PC-3 (cell line): Measurements from ENCODE around the gene MAD1L1. TPM values are rescaled to one million over a fixed set of nuclear protein-coding genes. Genes with fewer than 3 reads are reported as not detected.

Experiments used
- ATAC-seq: fragments of 200-7000 bp; cut with Tn5 transposase; 2 replicates; pipeline ENCODE4 v1.9.1; 2020; ENCODE audit warnings: mild to moderate bottlenecking, moderate library complexity
- BruUV-seq: library from RNA; stranded (reverse); fragments of 400-500 nt; replicated peaks from 2 replicates; lab custom pipeline; 2021; lab: Mats Ljungman, UMichigan
- CTCF ChIA-PET: fragments of 300-600 bp; sonication (Branson Sonifier 250); formaldehyde crosslinking; loops from one replicate; lab custom pipeline; 2022; ENCODE audit warnings: antibody characterized with exemption; lab: Charles Lee
- POLR2A ChIA-PET: fragments of 300-600 bp; sonication (Branson Sonifier 250); formaldehyde crosslinking; loops from one replicate; lab custom pipeline; 2022; ENCODE audit warnings: antibody characterized with exemption; ENCODE audit not compliant: unreplicated experiment; lab: Charles Lee
- DNase-seq: peaks from one replicate; pipeline ENCODE4 v3.0.0-alpha.2; 2015
- H2AFZ ChIP-seq: fragments of 300-600 bp; sonication (generic); 2 replicates; pipeline ENCODE4 v1.6.0; 2016; ENCODE audit warnings: antibody characterized with exemption, low read length
- H3F3A ChIP-seq: fragments of 300-600 bp; sonication (generic); one replicate; pipeline ENCODE4 v1.6.0; 2017; ENCODE audit warnings: antibody characterized with exemption, low read length, control low read depth, mild to moderate bottlenecking; ENCODE audit not compliant: unreplicated experiment
- H3K27ac ChIP-seq: fragments of 300-600 bp; sonication (generic); 2 replicates; pipeline ENCODE4 v1.5.1; 2016; ENCODE audit warnings: mild to moderate bottlenecking, low read length
- H3K27me3 ChIP-seq: fragments of 300-600 bp; sonication (generic); 2 replicates; pipeline ENCODE4 v1.6.1; 2016; ENCODE audit warnings: low read length, mixed read lengths
- H3K36me3 ChIP-seq: fragments of 300-600 bp; sonication (generic); 2 replicates; pipeline ENCODE4 v1.6.1; 2016; ENCODE audit warnings: low read depth, mixed run types, low read length, mixed read lengths
- H3K4me1 ChIP-seq: fragments of 300-600 bp; sonication (generic); 2 replicates; pipeline ENCODE4 v1.5.1; 2016; ENCODE audit warnings: low read length; ENCODE audit not compliant: insufficient read depth
- H3K4me2 ChIP-seq: fragments of 300-600 bp; sonication (generic); 2 replicates; pipeline ENCODE4 v1.6.0; 2016; ENCODE audit warnings: low read length
- H3K4me3 ChIP-seq: fragments of 300-600 bp; sonication (generic); 2 replicates; pipeline ENCODE4 v1.5.1; 2016; ENCODE audit warnings: mild to moderate bottlenecking, low read length, mixed read lengths
- H3K79me2 ChIP-seq: fragments of 300-600 bp; sonication (generic); 2 replicates; pipeline ENCODE4 v1.6.1; 2017; ENCODE audit warnings: low read length, mixed read lengths
- H3K9ac ChIP-seq: fragments of 300-600 bp; sonication (generic); 2 replicates; pipeline ENCODE4 v1.6.0; 2016; ENCODE audit warnings: mild to moderate bottlenecking, low read length
- H3K9me2 ChIP-seq: fragments of 300-600 bp; sonication (generic); replicated peaks from 2 replicates; pipeline ENCODE4 v1.6.1; 2016; ENCODE audit warnings: mixed run types, low read length, mixed read lengths
- H3K9me3 ChIP-seq: fragments of 300-600 bp; sonication (generic); 2 replicates; pipeline ENCODE4 v1.6.1; 2016; ENCODE audit warnings: low read length, mixed read lengths
- H4K20me1 ChIP-seq: fragments of 300-600 bp; sonication (generic); 2 replicates; pipeline ENCODE4 v1.6.1; 2016; ENCODE audit warnings: low read length, mixed read lengths
- EZH2 ChIP-seq: fragments of 300-600 bp; sonication (generic); IDR thresholded peaks from one replicate; pipeline ENCODE4 v1.6.1; 2017; ENCODE audit warnings: antibody characterized with exemption, mild to moderate bottlenecking, low read length; ENCODE audit not compliant: unreplicated experiment
- EZH2phosphoT487 ChIP-seq: fragments of 300-600 bp; sonication (generic); IDR thresholded peaks from 2 replicates; pipeline ENCODE4 v1.6.1; 2018; ENCODE audit warnings: mild to moderate bottlenecking, antibody characterized with exemption, low read length, borderline replicate concordance
- intact Hi-C: fragments of 100-400 bp; cut with micrococcal nuclease; formaldehyde crosslinking; loops from 2 replicates; pipeline ENCODE4 v1.9.0; 2023
- total RNA-seq: library from RNA; depleted of rRNA; stranded (reverse); fragments of >200 nt; gene quantifications from 2 replicates; pipeline ENCODE4 v1.2.3, GENCODE V29; 2014
- TF ChIP-seq, protein P1 (sequence below): fragments of 300-600 bp; sonication (generic); conservative IDR thresholded peaks from 2 replicates; pipeline ENCODE4 v1.5.1; 2017; ENCODE audit warnings: antibody characterized with exemption, low read depth, mild to moderate bottlenecking, low read length

Gene MAD1L1
- total RNA-seq, 1 experiment from 2014 or later, result 88.4 TPM

GRCh38 chr7:1850976-1851571 lies 381.7 kb downstream of the MAD1L1 start:
- H3K4me3 ChIP-seq, result no peak overlapping the region
- no peaks in the 10 kb centered on the region for H3K9me2 ChIP-seq
- H3F3A ChIP-seq, result no peaks in the 10 kb centered on the region
- no peak for TF ChIP-seq EZH2
- TF ChIP-seq, protein P1, sequence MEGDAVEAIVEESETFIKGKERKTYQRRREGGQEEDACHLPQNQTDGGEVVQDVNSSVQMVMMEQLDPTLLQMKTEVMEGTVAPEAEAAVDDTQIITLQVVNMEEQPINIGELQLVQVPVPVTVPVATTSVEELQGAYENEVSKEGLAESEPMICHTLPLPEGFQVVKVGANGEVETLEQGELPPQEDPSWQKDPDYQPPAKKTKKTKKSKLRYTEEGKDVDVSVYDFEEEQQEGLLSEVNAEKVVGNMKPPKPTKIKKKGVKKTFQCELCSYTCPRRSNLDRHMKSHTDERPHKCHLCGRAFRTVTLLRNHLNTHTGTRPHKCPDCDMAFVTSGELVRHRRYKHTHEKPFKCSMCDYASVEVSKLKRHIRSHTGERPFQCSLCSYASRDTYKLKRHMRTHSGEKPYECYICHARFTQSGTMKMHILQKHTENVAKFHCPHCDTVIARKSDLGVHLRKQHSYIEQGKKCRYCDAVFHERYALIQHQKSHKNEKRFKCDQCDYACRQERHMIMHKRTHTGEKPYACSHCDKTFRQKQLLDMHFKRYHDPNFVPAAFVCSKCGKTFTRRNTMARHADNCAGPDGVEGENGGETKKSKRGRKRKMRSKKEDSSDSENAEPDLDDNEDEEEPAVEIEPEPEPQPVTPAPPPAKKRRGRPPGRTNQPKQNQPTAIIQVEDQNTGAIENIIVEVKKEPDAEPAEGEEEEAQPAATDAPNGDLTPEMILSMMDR, result no peak
- no peak for TF ChIP-seq EZH2phosphoT487
- ATAC-seq (no peak), DNase-seq (no peak)
- H3K27me3 ChIP-seq, result no peaks in the 10 kb centered on the region
- H3K36me3 ChIP-seq, result no peaks in the 10 kb centered on the region
- no peak overlapping the region for H3K27ac ChIP-seq
- POLR2A ChIA-PET, result no interaction called here
- CTCF ChIA-PET, result no interaction called here
- no peaks in the 10 kb centered on the region for H3K4me1 ChIP-seq
- no peaks in the 10 kb centered on the region for H4K20me1 ChIP-seq
- no TSS peak for BruUV-seq
- no peaks in the 10 kb centered on the region for H3K79me2 ChIP-seq
- H2AFZ ChIP-seq, result no peak overlapping the region
- intact Hi-C loops, result no loop called here
- H3K9ac ChIP-seq, result no peak overlapping the region
- no peak overlapping the region for H3K4me2 ChIP-seq
- no peaks in the 10 kb centered on the region for H3K9me3 ChIP-seq

GRCh38 chr7:1850111-1850975 lies 382.4 kb downstream of the MAD1L1 start:
- intact Hi-C loops, result no loop called here
- Histone ChIP-seq H3F3A (no peaks in the 10 kb centered on the region), H4K20me1 (no peaks in the 10 kb centered on the region), H3K9ac (no peak overlapping the region), H3K79me2 (no peaks in the 10 kb centered on the region), H3K9me2 (no peaks in the 10 kb centered on the region), H2AFZ (no peak overlapping the region), H3K4me2 (no peak overlapping the region), H3K36me3 (no peaks in the 10 kb centered on the region), H3K4me3 (no peak overlapping the region), H3K9me3 (no peaks in the 10 kb centered on the region), H3K27ac (no peak overlapping the region), H3K27me3 (no peaks in the 10 kb centered on the region), H3K4me1 (no peaks in the 10 kb centered on the region)
- ChIA-PET CTCF (no interaction called here), POLR2A (no interaction called here)
- ATAC-seq (no peak), DNase-seq (no peak)
- BruUV-seq, result no TSS peak
- TF ChIP-seq EZH2phosphoT487, result no peak
- TF ChIP-seq, protein P1, result no peak
- no peak for TF ChIP-seq EZH2
